GM23338 (cell line): ENCODE data around the gene GRIN3A.

Experiments
- CTCF ChIP-seq, 2 experiments: fragments of 200-600 bp in 1 of 2; sonication (generic) in 1 of 2; conservative IDR thresholded peaks; 2 replicates each; pipeline versions ENCODE4 v1.5.1 to v1.6.1; 2016 to 2017; ENCODE audit warnings: antibody characterized with exemption in 2 of 2, low read depth in 2 of 2, mild to moderate bottlenecking in 2 of 2, moderate library complexity in 1 of 2
- ZNF114 ChIP-seq: fragments of 250-450 bp; sonication (Bioruptor Pico); IDR thresholded peaks from 2 replicates; pipeline ENCODE4 v1.5.0; 2020; ENCODE audit warnings: mild to moderate bottlenecking, moderate library complexity

DNA sequence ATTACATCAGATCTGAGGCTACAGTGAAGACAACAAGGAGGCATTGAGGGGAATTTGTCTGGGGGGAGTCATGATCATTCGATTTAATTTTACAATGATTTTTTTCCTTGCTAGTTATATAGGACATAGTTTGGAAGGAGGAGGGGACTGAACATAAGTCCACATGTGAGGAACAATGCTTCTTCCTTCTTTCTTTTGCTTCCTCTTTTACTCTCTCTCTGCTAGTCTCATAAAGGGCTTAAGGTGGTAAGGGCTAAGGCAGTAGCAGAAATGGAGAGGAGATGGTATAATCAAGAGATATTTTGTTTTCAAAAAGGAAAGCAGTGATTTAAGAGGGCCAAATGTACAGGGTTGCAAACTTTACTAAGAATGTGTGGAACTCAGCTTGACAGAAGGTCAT lies 64.3 kb downstream of the GRIN3A start:
- TF ChIP-seq CTCF (conservative IDR thresholded peaks at IDR 0.05; ENCODE audit: low read depth in 2 of 2) (no peak), ZNF114 (CRISPR knock-in tag) (no peak)
